Small intestine (tissue), 7 donors: ENCODE measurements around the gene VPS26C. TPM values are rescaled to one million over a fixed set of nuclear protein-coding genes. Genes with fewer than 3 reads are reported as not detected.
A peak's percentile ranks its signal among the peaks of the same experiment; 100 is the strongest.

Experiments used
- DNase-seq, 2 donors: peaks; one replicate each; pipeline versions ENCODE4 v3.0.0 to v3.0.0-alpha.2; 2013
- FAIRE-seq: peaks from 2 replicates; lab custom pipeline; 2012; peaks lifted over from hg19 to GRCh38; lab: Jason Lieb, UNC
- H3K27ac ChIP-seq, 3 donors: one replicate each; pipeline ENCODE4 v1.5.1; 2013; ENCODE audit warnings: low read length in 2 of 3, mild to moderate bottlenecking in 2 of 3, control low read depth in 1 of 3, inconsistent platforms in 1 of 3, low read depth in 1 of 3, moderate library complexity in 1 of 3
- H3K27me3 ChIP-seq, 3 donors: one replicate each; pipeline ENCODE4 v1.6.1; 2013; ENCODE audit warnings: low read length in 3 of 3, inconsistent platforms in 1 of 3; ENCODE audit not compliant: control insufficient read depth in 3 of 3, insufficient read depth in 3 of 3
- H3K36me3 ChIP-seq, 3 donors: one replicate each; pipeline ENCODE4 v1.6.1; 2013; ENCODE audit warnings: low read length in 3 of 3, inconsistent platforms in 1 of 3, low read depth in 1 of 3, mild to moderate bottlenecking in 1 of 3, moderate library complexity in 1 of 3; ENCODE audit not compliant: control insufficient read depth in 3 of 3, insufficient read depth in 2 of 3
- H3K4me1 ChIP-seq, 3 donors: one replicate each; pipeline ENCODE4 v1.6.1; 2013; ENCODE audit warnings: low read length in 2 of 3, inconsistent platforms in 1 of 3, low read depth in 1 of 3, mild to moderate bottlenecking in 1 of 3, moderate library complexity in 1 of 3; ENCODE audit not compliant: control insufficient read depth in 3 of 3, insufficient read depth in 2 of 3
- H3K4me3 ChIP-seq, 3 donors: one replicate each; pipeline ENCODE4 v1.5.1; 2013; ENCODE audit warnings: low read length in 3 of 3, control low read depth in 1 of 3, inconsistent platforms in 1 of 3, low read depth in 1 of 3, mild to moderate bottlenecking in 1 of 3, moderate library complexity in 1 of 3
- H3K9me3 ChIP-seq, 2 donors: one replicate each; pipeline ENCODE4 v1.6.1; 2013; ENCODE audit warnings: low read depth in 1 of 2, low read length in 1 of 2; ENCODE audit not compliant: control insufficient read depth in 2 of 2, insufficient read depth in 1 of 2
- WGBS, 3 donors: extraction: QIAGEN DNeasy Blood & Tissue Kit; methylation state at CpG; one replicate each; pipeline ENCODE4 v1.1.7; 2013; 5-methylcytosine and 5-hydroxymethylcytosine counted together
- polyA plus RNA-seq, 4 donors: library from polyadenylated mRNA; stranded (reverse) in 3 of 4; unstranded in 1 of 4; fragments of 200-250 nt in 3 of 4; fragments of 120-200 nt in 1 of 4; gene quantifications; one replicate each; pipeline versions ENCODE4 v1.2.1 to v1.2.3, GENCODE V29; 2013
- donor health status: healthy with polysubstance abuse.
- donor health status: control.
- donor health status: control.
- donor health status: Bipolar disorder and iron deficiency.
- donor health status: healthy.

VPS26C gene
- polyA plus RNA-seq, 4 donors, result 28.2 to 54.6 (median 45.7) TPM

GRCh38 chr21:37208741-37209225, 58.4 kb downstream of the VPS26C start:
- H3K4me3 ChIP-seq, result no peak overlapping the region
- H3K27ac ChIP-seq, result no peak overlapping the region
- H3K4me1 ChIP-seq, result peaks cover 0 to 5% (median 0%) of the 10 kb centered on the region in 3 donors
- H3K36me3 ChIP-seq, result no peaks in the 10 kb centered on the region
- FAIRE-seq (no peak), DNase-seq (no peak)
- 86 to 93% (median 90%) methylated on average over 15 of the region's 15 CpGs for WGBS, 3 donors
- no peaks in the 10 kb centered on the region for H3K27me3 ChIP-seq
- peaks cover 0 to 6% of the 10 kb centered on the region in 2 donors for H3K9me3 ChIP-seq

- Histone ChIP-seq H3K27ac (peak overlapping the region in 1 of 3 donors; percentile 59), H3K27me3 (no peaks in the 10 kb centered on the region), H3K4me3 (no peak overlapping the region), H3K36me3 (peaks cover 0 to 3% (median 0%) of the 10 kb centered on the region in 3 donors), H3K4me1 (peaks cover 0 to 5% (median 0%) of the 10 kb centered on the region in 3 donors), H3K9me3 (peaks cover 0 to 6% of the 10 kb centered on the region in 2 donors)
- WGBS, 3 donors, result 22 to 31% (median 29%) methylated on average over 15 of the region's 15 CpGs
- DNase-seq, result peak in 1 of 2 donors; percentile 42
- FAIRE-seq, result no peak
Observed at GRCh38 chr21:37208056-37208721, 58.9 kb downstream of the VPS26C start.

DNA sequence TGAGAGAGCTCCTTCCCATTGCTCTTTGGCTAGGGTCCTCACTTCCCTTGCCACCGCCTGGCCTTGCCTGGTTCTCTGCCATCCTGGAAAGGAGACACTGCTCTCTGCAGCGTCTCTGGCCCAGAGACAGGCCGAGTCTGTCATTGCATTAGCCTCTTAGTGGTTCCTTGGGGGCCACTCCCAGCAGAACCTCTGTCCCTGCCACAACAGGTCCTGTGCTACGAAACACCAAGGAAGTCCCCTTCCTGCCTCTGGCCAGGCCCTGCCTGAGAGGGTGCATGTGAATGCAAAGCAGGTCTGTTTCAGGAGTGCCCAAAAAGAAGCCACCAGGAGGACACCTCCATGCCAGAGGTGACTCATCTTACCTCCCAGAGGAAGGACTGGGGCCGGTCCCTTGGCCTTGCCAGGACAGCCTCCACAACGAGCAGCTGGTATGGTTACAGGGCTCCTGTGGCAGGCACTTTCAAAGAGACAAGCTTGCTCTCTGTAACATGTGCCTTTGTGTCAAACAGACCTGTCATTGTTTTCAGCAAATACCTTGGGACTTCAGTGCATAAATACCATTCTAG, 59.6 kb downstream of the VPS26C start:
- DNase-seq, result peak in 1 of 2 donors; percentile 25
- peaks cover 0 to 5% (median 0%) of the 10 kb centered on the region in 3 donors for H3K4me1 ChIP-seq
- H3K27me3 ChIP-seq, result no peaks in the 10 kb centered on the region
- H3K27ac ChIP-seq, result peak overlapping the region in 1 of 3 donors; percentile 59
- peaks cover 0 to 6% of the 10 kb centered on the region in 2 donors for H3K9me3 ChIP-seq
- FAIRE-seq, result no peak
- H3K4me3 ChIP-seq, result no peak overlapping the region
- H3K36me3 ChIP-seq, result peaks cover 0 to 5% (median 0%) of the 10 kb centered on the region in 3 donors
- WGBS, 3 donors, result 37 to 39% (median 37%) methylated on average over 6 of the region's 6 CpGs

DNA sequence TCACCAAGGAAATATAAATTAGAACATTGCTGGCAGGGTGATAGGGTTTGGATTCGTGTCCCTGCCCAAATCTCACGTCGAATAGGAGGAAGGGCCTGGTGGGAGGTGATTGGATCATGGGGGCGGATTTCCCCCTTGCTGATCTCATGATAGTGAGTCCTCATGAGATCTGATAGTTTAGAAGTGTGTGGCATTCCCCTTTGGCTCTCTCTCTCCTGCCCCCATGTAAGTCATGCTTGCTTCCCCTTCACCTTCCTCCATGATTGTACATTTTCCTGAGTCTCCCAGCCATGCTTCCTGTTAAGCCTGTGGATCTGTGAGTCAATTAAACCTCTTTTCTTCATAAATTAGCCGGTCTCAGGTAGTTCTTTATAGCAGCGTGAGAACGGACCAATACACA, 60.6 kb downstream of the VPS26C start:
- no peak overlapping the region for H3K27ac ChIP-seq
- H3K4me3 ChIP-seq, result no peak overlapping the region
- no peak for DNase-seq
- H3K9me3 ChIP-seq, result peaks cover 0 to 6% of the 10 kb centered on the region in 2 donors
- WGBS, 3 donors, result 93 to 96% (median 94%) methylated on average over 7 of the region's 7 CpGs
- peaks cover 0 to 5% (median 0%) of the 10 kb centered on the region in 3 donors for H3K4me1 ChIP-seq
- H3K36me3 ChIP-seq, result peaks cover 3 to 8% (median 3%) of the 10 kb centered on the region in 3 donors
- H3K27me3 ChIP-seq, result no peaks in the 10 kb centered on the region
- FAIRE-seq, result no peak

GRCh38 chr21:37204580-37204979, 62.6 kb downstream of the VPS26C start:
- FAIRE-seq (no peak), DNase-seq (no peak)
- no peak overlapping the region for H3K27ac ChIP-seq
- H3K27me3 ChIP-seq, result no peaks in the 10 kb centered on the region
- H3K9me3 ChIP-seq, result no peaks in the 10 kb centered on the region
- H3K4me3 ChIP-seq, result no peak overlapping the region
- 88% methylated on average over 7 of the region's 7 CpGs for WGBS, 3 donors
- H3K4me1 ChIP-seq, result peaks cover 0 to 5% (median 0%) of the 10 kb centered on the region in 3 donors
- H3K36me3 ChIP-seq, result peaks cover 5 to 20% (median 8%) of the 10 kb centered on the region in 3 donors

DNA sequence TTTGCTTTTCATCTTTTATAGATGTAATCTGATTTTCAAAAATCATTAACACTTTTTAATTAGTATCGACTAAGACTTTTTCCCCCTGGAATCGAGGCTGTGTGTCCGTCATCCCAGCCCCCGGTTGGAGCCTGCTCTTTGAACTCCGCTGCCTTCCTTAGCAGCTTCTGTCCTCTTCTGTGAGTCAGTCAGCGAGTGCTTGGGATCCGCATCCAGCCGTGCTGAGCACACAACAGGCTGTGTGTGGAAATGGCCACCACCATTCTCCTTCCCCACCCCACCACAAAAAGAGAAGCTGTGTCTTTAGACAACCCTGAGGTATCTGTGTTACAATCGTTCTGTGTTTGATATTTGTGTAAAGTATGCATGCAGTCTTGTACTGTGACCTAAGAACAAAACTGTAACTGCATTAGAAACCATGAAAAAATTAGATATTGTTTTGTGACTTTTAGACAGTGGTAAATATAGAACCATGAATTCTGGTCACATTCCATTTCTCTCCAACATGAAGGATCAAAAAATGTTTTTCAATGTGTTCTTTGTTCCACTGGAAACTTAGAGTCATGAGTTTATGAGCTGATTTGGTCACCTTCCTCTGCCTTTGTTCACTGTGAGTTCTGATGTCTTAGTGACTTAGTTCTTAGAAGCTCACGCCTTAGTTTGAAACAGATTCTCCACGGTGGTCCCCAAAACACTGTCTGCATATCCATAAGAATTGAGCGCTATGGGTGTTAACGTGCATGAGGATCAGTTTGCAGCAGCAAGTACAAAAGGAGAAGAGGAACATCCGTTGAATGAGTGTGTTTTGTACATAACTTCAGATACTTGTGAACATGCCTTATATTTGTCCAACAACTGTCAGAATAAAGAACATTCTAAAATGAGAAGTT, 64.7 kb downstream of the VPS26C start:
- H3K4me3 ChIP-seq, result no peak overlapping the region
- H3K27ac ChIP-seq, result no peak overlapping the region
- no peaks in the 10 kb centered on the region for H3K27me3 ChIP-seq
- peaks cover 0 to 8% (median 0%) of the 10 kb centered on the region in 3 donors for H3K4me1 ChIP-seq
- no peaks in the 10 kb centered on the region for H3K9me3 ChIP-seq
- WGBS, 3 donors, result 87 to 90% (median 89%) methylated on average over 14 of the region's 14 CpGs
- peaks cover 7 to 28% (median 8%) of the 10 kb centered on the region in 3 donors for H3K36me3 ChIP-seq
- FAIRE-seq (no peak), DNase-seq (no peak)

DNA sequence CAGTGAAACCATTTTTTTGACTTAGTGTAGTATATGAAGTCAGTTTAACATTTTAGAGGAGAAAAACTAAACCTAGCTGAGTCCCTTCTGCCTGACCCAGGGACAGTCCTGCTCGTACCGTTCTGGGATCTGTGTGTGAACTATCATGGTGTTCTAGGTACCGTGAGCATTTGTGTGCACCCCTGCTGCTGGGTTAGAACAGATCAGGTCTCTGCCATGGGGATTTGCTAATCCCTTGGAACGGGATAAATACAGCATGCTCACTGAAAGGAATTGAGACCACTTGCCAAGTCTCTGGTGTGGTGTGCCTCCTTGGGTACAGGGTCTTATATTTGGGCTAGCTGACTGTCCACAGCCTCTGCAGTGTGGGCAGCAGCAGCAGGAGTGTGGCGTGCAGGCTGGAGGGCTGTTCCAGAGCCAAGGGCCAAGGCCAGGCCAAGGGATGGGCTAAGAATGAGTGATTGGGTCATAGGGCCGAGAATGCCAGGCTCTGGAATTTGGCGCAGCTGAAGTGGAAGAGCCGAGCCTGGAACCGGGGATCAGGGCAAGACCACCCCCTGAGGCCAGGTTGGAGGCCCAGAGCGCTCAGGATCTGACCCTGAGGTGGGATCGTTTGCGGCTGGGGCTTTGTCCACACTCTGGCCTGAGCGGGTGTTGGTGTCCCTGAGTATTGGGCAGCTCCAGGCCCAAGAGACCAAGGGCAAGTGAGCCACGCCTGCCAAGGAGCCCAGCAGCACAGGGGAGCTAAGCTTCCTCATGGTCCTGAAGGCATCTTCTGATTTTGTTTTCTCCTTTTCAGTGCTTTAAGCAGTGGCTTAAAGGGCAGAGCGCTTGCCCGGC, 66.3 kb downstream of the VPS26C start:
- no peak for FAIRE-seq

More for the DNA sequence above, 66.3 kb downstream of the VPS26C start:
- DNase-seq, result no peak
- Histone ChIP-seq H3K36me3 (peaks cover 7 to 34% (median 8%) of the 10 kb centered on the region in 3 donors), H3K9me3 (no peaks in the 10 kb centered on the region), H3K27ac (no peak overlapping the region), H3K4me1 (peaks cover 0 to 4% (median 0%) of the 10 kb centered on the region in 3 donors), H3K27me3 (no peaks in the 10 kb centered on the region), H3K4me3 (no peak overlapping the region)
- 91 to 96% (median 95%) methylated on average over 16 of the region's 16 CpGs for WGBS, 3 donors
